A549 treated with dexamethasone at 1 μM for 4 hours (cell line): ENCODE measurements around the gene OR10K1. TPM values are rescaled to one million over a fixed set of nuclear protein-coding genes. Genes with fewer than 3 reads are reported as not detected.

ENCODE experiments used
- total RNA-seq: library from RNA; stranded (reverse); fragments of 200-300 nt; extraction: Qiagen RNA extraction; gene quantifications from 5 replicates; pipeline ENCODE4 v1.2.3, GENCODE V29; 2022

The OR10K1 gene
- total RNA-seq, result not detected in 5 replicates

GRCh38 chr1:158461534-158461933, at the start of gene OR10K1:
Gene OR10K1, plus strand, starts transcription at chr1:158461834. Its CDS starts 3,728 bp downstream, at chr1:158465562.

GRCh38 chr1:158426137-158426536, 35.5 kb upstream of the OR10K1 start, which contains the start of gene OR10K2:
Gene OR10K2, minus strand, starts transcription at chr1:158426237. Its CDS starts 5,371 bp downstream, at chr1:158420866.

GRCh38 chr1:158471920-158472319, 10.3 kb downstream of the OR10K1 start, which contains the start of gene OR10R2:
Gene OR10R2, plus strand, starts transcription at chr1:158472220. Its CDS starts 106 bp downstream, at chr1:158472326.

Other genes with a start within 250 kb of the OR10K1 start
- gene CD1A, start 207.4 kb upstream of the OR10K1 start, total RNA-seq, result not detected in 5 replicates
- not detected in 5 replicates for gene CD1C, start 171.9 kb upstream of the OR10K1 start, total RNA-seq
- gene CD1B, start 130.3 kb upstream of the OR10K1 start, total RNA-seq, result not detected in 5 replicates
- not detected in 5 replicates for gene CD1E, start 107.9 kb upstream of the OR10K1 start, total RNA-seq
- not detected in 5 replicates for gene OR10T2, start 62.4 kb upstream of the OR10K1 start, total RNA-seq
- gene OR10K2, start 35.6 kb upstream of the OR10K1 start, total RNA-seq, result not detected in 5 replicates
- not detected in 5 replicates for gene OR10R2, start 10.4 kb downstream of the OR10K1 start, total RNA-seq
- gene OR6Y1, start 92.6 kb downstream of the OR10K1 start, total RNA-seq, result not detected in 5 replicates
- gene OR6P1, start 108.7 kb downstream of the OR10K1 start, total RNA-seq, result not detected in 5 replicates
- not detected in 5 replicates for gene OR10X1, start 118.1 kb downstream of the OR10K1 start, total RNA-seq
- not detected in 5 replicates for gene OR10Z1, start 143.4 kb downstream of the OR10K1 start, total RNA-seq
- gene SPTA1, start 224.9 kb downstream of the OR10K1 start, total RNA-seq, result not detected in 5 replicates
- gene OR6K2, start 238.8 kb downstream of the OR10K1 start, total RNA-seq, result not detected in 5 replicates